Fibroblast of lung (primary cell): ENCODE measurements around the gene SERPINB2.

ENCODE experiments used
- EZH2 ChIP-seq: IDR thresholded peaks from 2 replicates; pipeline ENCODE4 v1.5.1; 2012; ENCODE audit warnings: low read length, control low read depth, mild to moderate bottlenecking; ENCODE audit errors: missing control alignments
- TF ChIP-seq, protein P1 (sequence below), 2 donors: IDR thresholded peaks in 1 of 2; conservative IDR thresholded peaks in 1 of 2; 1 replicate in 1 of 2; 2 replicates in 1 of 2; pipeline ENCODE4 v1.5.1; 2011 to 2012; ENCODE audit warnings: low read length in 2 of 2, control low read depth in 1 of 2, inconsistent platforms in 1 of 2, low read depth in 1 of 2, mild to moderate bottlenecking in 1 of 2

DNA sequence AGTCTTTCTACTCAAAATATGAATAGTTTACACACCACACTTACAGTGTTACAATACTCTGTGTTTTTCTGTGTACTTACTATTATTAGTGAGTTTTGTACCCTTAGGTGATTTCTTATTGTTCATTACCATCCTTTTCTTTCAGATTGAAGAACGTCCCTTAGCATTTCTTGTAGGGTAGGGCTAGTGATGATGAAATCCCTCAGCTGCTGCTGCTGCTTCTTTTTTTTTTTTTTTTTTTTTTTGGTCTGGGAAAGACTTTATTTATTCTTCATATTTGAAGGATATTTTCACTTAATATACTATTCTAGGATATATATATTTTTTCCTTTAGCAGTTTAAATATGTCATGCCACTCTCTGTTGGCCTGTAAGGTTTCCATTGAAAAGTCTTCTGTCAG is 29.0 kb upstream of the SERPINB2 start:
- TF ChIP-seq, protein P1, sequence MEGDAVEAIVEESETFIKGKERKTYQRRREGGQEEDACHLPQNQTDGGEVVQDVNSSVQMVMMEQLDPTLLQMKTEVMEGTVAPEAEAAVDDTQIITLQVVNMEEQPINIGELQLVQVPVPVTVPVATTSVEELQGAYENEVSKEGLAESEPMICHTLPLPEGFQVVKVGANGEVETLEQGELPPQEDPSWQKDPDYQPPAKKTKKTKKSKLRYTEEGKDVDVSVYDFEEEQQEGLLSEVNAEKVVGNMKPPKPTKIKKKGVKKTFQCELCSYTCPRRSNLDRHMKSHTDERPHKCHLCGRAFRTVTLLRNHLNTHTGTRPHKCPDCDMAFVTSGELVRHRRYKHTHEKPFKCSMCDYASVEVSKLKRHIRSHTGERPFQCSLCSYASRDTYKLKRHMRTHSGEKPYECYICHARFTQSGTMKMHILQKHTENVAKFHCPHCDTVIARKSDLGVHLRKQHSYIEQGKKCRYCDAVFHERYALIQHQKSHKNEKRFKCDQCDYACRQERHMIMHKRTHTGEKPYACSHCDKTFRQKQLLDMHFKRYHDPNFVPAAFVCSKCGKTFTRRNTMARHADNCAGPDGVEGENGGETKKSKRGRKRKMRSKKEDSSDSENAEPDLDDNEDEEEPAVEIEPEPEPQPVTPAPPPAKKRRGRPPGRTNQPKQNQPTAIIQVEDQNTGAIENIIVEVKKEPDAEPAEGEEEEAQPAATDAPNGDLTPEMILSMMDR (conservative IDR thresholded peaks at IDR 0.05 in 1 of 2, IDR thresholded peaks at IDR 0.05 in 1 of 2; ENCODE audit: low read depth in 1 of 2, low read length in 2 of 2) = no peak
- no peak for TF ChIP-seq EZH2
